GM12878 (cell line): ENCODE measurements around the gene TMEM208. TPM values are rescaled to one million over a fixed set of nuclear protein-coding genes. Genes with fewer than 3 reads are reported as not detected.

ENCODE experiments used
- ATAC-seq: fragments of 200-7000 bp; cut with Tn5 transposase; 3 replicates; pipeline ENCODE4 v1.9.1; 2020; ENCODE audit warnings: mild to moderate bottlenecking, moderate library complexity
- BruUV-seq: library from RNA; stranded (reverse); fragments of 400-500 nt; replicated peaks from 2 replicates; lab custom pipeline; 2021; lab: Mats Ljungman, UMichigan
- CTCF ChIA-PET: fragments of 300-600 bp; sonication (Branson Sonifier 250); formaldehyde crosslinking; extraction: SDS; loops from one replicate; lab custom pipeline; 2021; ENCODE audit warnings: inconsistent platforms; lab: Yijun Ruan, JAX
- POLR2A ChIA-PET: fragments of 350-600 bp; formaldehyde crosslinking; extraction: SDS; loops from one replicate; lab custom pipeline; 2021; ENCODE audit warnings: inconsistent platforms; lab: Charles Lee
- RAD21 ChIA-PET: fragments of 300-600 bp; sonication (Branson Sonifier 250); formaldehyde crosslinking; loops from one replicate; lab custom pipeline; 2023; ENCODE audit warnings: antibody characterized with exemption; ENCODE audit not compliant: unreplicated experiment; lab: Charles Lee
- SMC1A ChIA-PET: fragments of 300-600 bp; sonication (Branson Sonifier 250); formaldehyde crosslinking; loops from one replicate; lab custom pipeline; 2023; ENCODE audit not compliant: unreplicated experiment, uncharacterized antibody; lab: Charles Lee
- DNase-seq: peaks from one replicate; pipeline ENCODE4 v3.0.0-alpha.2; 2011; ENCODE audit warnings: low read depth, low spot score
- FAIRE-seq: peaks from 3 replicates; lab custom pipeline; 2011; peaks lifted over from hg19 to GRCh38; lab: Jason Lieb, UNC
- H2AFZ ChIP-seq: 2 replicates; pipeline ENCODE4 v1.6.0; 2011; ENCODE audit warnings: low read depth, low read length, control low read depth; ENCODE audit not compliant: control insufficient read depth
- H3K27ac ChIP-seq: 2 replicates; pipeline ENCODE4 v1.5.1; 2011; ENCODE audit warnings: control low read depth; ENCODE audit not compliant: control insufficient read depth, insufficient read depth
- H3K27me3 ChIP-seq, 2 experiments: replicated peaks in 1 of 2; 2 replicates each; pipeline versions ENCODE4 v1.6.0 to v1.6.1; 2011; ENCODE audit warnings: low read length in 1 of 2; ENCODE audit not compliant: control insufficient read depth in 2 of 2, insufficient read depth in 2 of 2
- H3K36me3 ChIP-seq, 2 experiments: 2 replicates each; pipeline ENCODE4 v1.5.1; 2011; ENCODE audit warnings: low read length in 1 of 2; ENCODE audit not compliant: control insufficient read depth in 2 of 2, insufficient read depth in 2 of 2
- H3K4me1 ChIP-seq: 2 replicates; pipeline ENCODE4 v1.6.1; 2011; ENCODE audit warnings: mild to moderate bottlenecking, low read length, moderate library complexity, mixed read lengths; ENCODE audit not compliant: control insufficient read depth, insufficient read depth
- H3K4me2 ChIP-seq: 2 replicates; pipeline ENCODE4 v1.6.0; 2011; ENCODE audit warnings: control low read depth; ENCODE audit not compliant: control insufficient read depth, insufficient read depth
- H3K4me3 ChIP-seq: fragments of 200-600 bp; sonication (generic); 2 replicates; pipeline ENCODE4 v1.5.1; 2016
- H3K79me2 ChIP-seq: 2 replicates; pipeline ENCODE4 v1.6.0; 2011; ENCODE audit warnings: low read length; ENCODE audit not compliant: control insufficient read depth, insufficient read depth
- H3K9ac ChIP-seq: 2 replicates; pipeline ENCODE4 v1.8.0; 2011; ENCODE audit warnings: low read length, control low read depth, mixed read lengths; ENCODE audit not compliant: control insufficient read depth, insufficient read depth
- H3K9me3 ChIP-seq: replicated peaks from 3 replicates; pipeline ENCODE4 v1.5.1; 2011; ENCODE audit warnings: mild to moderate bottlenecking, low read length; ENCODE audit not compliant: control insufficient read depth, insufficient read depth
- H4K20me1 ChIP-seq: 2 replicates; pipeline ENCODE4 v1.6.0; 2011; ENCODE audit not compliant: control insufficient read depth, insufficient read depth
- ASH2L ChIP-seq: fragments of 300-600, 200-600 bp; sonication (generic); IDR thresholded peaks from 2 replicates; pipeline ENCODE4 v1.6.1; 2017; ENCODE audit warnings: low read depth, mild to moderate bottlenecking, borderline replicate concordance
- ATF3 ChIP-seq: IDR thresholded peaks from 2 replicates; pipeline ENCODE4 v1.6.1; 2011; ENCODE audit warnings: low read depth, mild to moderate bottlenecking, low read length, moderate library complexity, borderline replicate concordance; ENCODE audit errors: extremely low read depth
- MTA3 ChIP-seq: IDR thresholded peaks from 2 replicates; pipeline ENCODE4 v1.6.1; 2012; ENCODE audit warnings: low read length, inconsistent platforms, borderline replicate concordance
- NBN ChIP-seq: fragments of 450-650 bp; IDR thresholded peaks from 2 replicates; pipeline ENCODE4 v1.6.1; 2016
- NFIC ChIP-seq: IDR thresholded peaks from 2 replicates; pipeline ENCODE4 v1.6.1; 2012; ENCODE audit warnings: low read depth, mild to moderate bottlenecking, inconsistent platforms, low read length, moderate library complexity
- NFYA ChIP-seq: IDR thresholded peaks from 2 replicates; pipeline ENCODE4 v1.6.1; 2011; ENCODE audit warnings: low read depth, mild to moderate bottlenecking, low read length, improper control_type of control experiment, borderline replicate concordance
- NRF1 ChIP-seq: conservative IDR thresholded peaks from 2 replicates; pipeline ENCODE4 v1.6.1; 2011; ENCODE audit warnings: mild to moderate bottlenecking, low read depth, low read length, improper control_type of control experiment
- TAF1 ChIP-seq: IDR thresholded peaks from 2 replicates; pipeline ENCODE4 v1.6.1; 2011; ENCODE audit warnings: mild to moderate bottlenecking, low read depth, low read length, borderline replicate concordance
- TCF3 ChIP-seq: IDR thresholded peaks from 2 replicates; pipeline ENCODE4 v1.6.1; 2012; ENCODE audit warnings: low read depth, mild to moderate bottlenecking, low read length, borderline replicate concordance; ENCODE audit not compliant: insufficient read depth
- USF2 ChIP-seq: IDR thresholded peaks from 2 replicates; pipeline ENCODE4 v1.6.1; 2011; ENCODE audit warnings: low read depth, low read length, improper control_type of control experiment, borderline replicate concordance
- ZSCAN29 ChIP-seq: fragments of 450-650 bp; IDR thresholded peaks from 2 replicates; pipeline ENCODE4 v1.6.1; 2017; ENCODE audit warnings: mild to moderate bottlenecking, moderate library complexity
- ZZZ3 ChIP-seq: IDR thresholded peaks from 2 replicates; pipeline ENCODE4 v1.6.1; 2011; ENCODE audit warnings: low read depth; ENCODE audit not compliant: control insufficient read depth, insufficient read length
- WGBS: methylation state at CpG from one replicate; pipeline ENCODE4 v1.1.6; 2016; ENCODE audit warnings: low lambda C conversion rate; ENCODE audit not compliant: insufficient replicate concordance, insufficient coverage; ENCODE audit errors: missing lambda C conversion rate; 5-methylcytosine and 5-hydroxymethylcytosine counted together
- in situ Hi-C: fragments of 300-500 bp; cut with MboI; formaldehyde crosslinking; loops from 9 replicates; pipeline ENCODE4 v1.14.3; 2018; ENCODE audit warnings: mixed read lengths
- intact Hi-C: fragments of 100-400 bp; cut with micrococcal nuclease; formaldehyde crosslinking; loops from one replicate; pipeline ENCODE4 v1.14.2; 2022; ENCODE audit not compliant: unreplicated experiment
- polyA plus RNA-seq, 11 experiments: library from polyadenylated mRNA; depleted of rRNA in 4 of 11; unstranded in 6 of 11; stranded (reverse) in 5 of 11; fragments of >200 nt; fragmentation: Nextera tagmentation in 4 of 11; fragmentation: Illumina TruSeq in 1 of 11; extraction: Ambion mirVana in 4 of 11; extraction: Trizol in 1 of 11; gene quantifications; 1 replicate in 1 of 11; 2 replicates in 10 of 11; pipeline versions ENCODE4 v1.2.1 to v1.2.3, GENCODE V29; 2011 to 2016; ENCODE audit warnings: inconsistent platforms in 2 of 11, missing spikeins in 2 of 11, low read depth in 1 of 11
- total RNA-seq, 4 experiments: library from RNA; depleted of rRNA in 3 of 4; stranded (reverse); fragments of >200 nt in 3 of 4; fragmentation: Illumina TruSeq in 1 of 4; extraction: Trizol in 1 of 4; gene quantifications; 2 replicates each; pipeline versions ENCODE4 v1.2.1 to v1.2.3, GENCODE V29; 2013 to 2021
- TF ChIP-seq, protein P1 (sequence below): IDR thresholded peaks from 2 replicates; pipeline ENCODE4 v1.6.1; 2011; ENCODE audit warnings: mild to moderate bottlenecking, low read depth, low read length, moderate library complexity; ENCODE audit not compliant: insufficient replicate concordance
- TF ChIP-seq, protein P2 (sequence below): fragments of 450-650 bp; IDR thresholded peaks from 2 replicates; pipeline ENCODE4 v1.6.1; 2017; ENCODE audit warnings: mild to moderate bottlenecking, moderate library complexity

The TMEM208 gene
- total and polyA plus RNA-seq, 10 of the 15 experiments (the other 5 are each of a cell fraction or from before 2014, with no cell fraction given): 34.1 to 244 (median 54.1) TPM

- TF ChIP-seq NRF1 (no peak), ASH2L (no peak), MTA3 (no peak)
These were observed 28.0 kb downstream of the TMEM208 start (continued) for GRCh38 chr16:67254801-67255552.

DNA sequence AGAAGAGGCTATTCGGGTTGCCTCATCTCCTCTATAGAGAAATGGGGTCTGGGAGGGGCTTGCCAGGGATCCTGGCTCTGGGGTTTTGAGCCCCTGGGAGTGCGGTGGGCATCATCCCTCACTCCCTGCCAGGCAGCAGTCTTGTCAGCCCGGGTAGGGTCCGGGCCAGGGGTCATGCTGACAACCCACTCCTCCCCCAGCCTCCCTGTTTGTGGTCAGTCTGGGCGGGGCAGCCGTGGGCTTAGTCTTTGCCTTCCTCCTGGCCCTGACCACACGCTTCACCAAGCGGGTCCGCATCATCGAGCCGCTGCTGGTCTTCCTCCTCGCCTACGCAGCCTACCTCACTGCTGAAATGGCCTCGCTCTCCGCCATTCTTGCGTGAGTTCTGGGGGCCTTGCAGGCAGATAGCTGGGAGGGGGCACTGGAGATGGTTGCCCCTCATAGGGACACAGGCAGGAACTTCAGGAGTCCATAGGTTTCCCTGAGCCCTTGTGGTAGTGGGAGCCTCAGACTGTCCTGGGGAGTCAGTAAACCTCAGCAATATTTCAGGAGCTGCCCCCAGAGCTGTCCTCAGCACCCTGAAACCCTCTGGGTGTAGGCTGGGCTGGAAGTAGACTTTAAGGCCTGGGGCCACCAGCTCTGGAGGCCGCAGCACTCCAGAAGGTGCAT lies 28.8 kb downstream of the TMEM208 start:
- Histone ChIP-seq H3K4me3 (no peak overlapping the region), H3K79me2 (no peaks in the 10 kb centered on the region), H3K9me3 (no peaks in the 10 kb centered on the region), H3K4me2 (no peak overlapping the region), H3K4me1 (no peaks in the 10 kb centered on the region), H2AFZ (no peak overlapping the region), H3K27ac (no peak overlapping the region), H3K36me3 (no peaks in the 10 kb centered on the region; a peak in 1 of 4 replicates), H3K27me3 (no peaks in the 10 kb centered on the region), H4K20me1 (no peaks in the 10 kb centered on the region), H3K9ac (no peak overlapping the region)
- POLR2A ChIA-PET: interaction anchor here (0.5 kb wide), 1 partner anchor 125 kb away, joined by 3 read pairs; no protein-coding TSS in a partner anchor
- FAIRE-seq: no peak
- intact Hi-C loops (no loop called here), in situ Hi-C loops (no loop called here)
- CTCF ChIA-PET: interaction anchor here (0.6 kb wide), 1 partner anchor 146 kb away, joined by 3 read pairs; no protein-coding TSS in a partner anchor
- ATAC-seq: no peak
- RAD21 ChIA-PET: no interaction called here
- no TSS peak for BruUV-seq
- WGBS: 64% methylated on average over 17 of the region's 17 CpGs
- SMC1A ChIA-PET: no interaction called here
- no peak for DNase-seq
- TF ChIP-seq NBN (no peak), NFYA (no peak), USF2 (no peak), ZSCAN29 (no peak), ZZZ3 (no peak), TCF3 (no peak), NFIC (no peak), ATF3 (no peak), TAF1 (no peak)
- TF ChIP-seq, protein P1, sequence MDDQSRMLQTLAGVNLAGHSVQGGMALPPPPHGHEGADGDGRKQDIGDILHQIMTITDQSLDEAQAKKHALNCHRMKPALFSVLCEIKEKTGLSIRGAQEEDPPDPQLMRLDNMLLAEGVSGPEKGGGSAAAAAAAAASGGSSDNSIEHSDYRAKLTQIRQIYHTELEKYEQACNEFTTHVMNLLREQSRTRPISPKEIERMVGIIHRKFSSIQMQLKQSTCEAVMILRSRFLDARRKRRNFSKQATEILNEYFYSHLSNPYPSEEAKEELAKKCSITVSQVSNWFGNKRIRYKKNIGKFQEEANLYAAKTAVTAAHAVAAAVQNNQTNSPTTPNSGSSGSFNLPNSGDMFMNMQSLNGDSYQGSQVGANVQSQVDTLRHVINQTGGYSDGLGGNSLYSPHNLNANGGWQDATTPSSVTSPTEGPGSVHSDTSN: no peak
- TF ChIP-seq, protein P2, sequence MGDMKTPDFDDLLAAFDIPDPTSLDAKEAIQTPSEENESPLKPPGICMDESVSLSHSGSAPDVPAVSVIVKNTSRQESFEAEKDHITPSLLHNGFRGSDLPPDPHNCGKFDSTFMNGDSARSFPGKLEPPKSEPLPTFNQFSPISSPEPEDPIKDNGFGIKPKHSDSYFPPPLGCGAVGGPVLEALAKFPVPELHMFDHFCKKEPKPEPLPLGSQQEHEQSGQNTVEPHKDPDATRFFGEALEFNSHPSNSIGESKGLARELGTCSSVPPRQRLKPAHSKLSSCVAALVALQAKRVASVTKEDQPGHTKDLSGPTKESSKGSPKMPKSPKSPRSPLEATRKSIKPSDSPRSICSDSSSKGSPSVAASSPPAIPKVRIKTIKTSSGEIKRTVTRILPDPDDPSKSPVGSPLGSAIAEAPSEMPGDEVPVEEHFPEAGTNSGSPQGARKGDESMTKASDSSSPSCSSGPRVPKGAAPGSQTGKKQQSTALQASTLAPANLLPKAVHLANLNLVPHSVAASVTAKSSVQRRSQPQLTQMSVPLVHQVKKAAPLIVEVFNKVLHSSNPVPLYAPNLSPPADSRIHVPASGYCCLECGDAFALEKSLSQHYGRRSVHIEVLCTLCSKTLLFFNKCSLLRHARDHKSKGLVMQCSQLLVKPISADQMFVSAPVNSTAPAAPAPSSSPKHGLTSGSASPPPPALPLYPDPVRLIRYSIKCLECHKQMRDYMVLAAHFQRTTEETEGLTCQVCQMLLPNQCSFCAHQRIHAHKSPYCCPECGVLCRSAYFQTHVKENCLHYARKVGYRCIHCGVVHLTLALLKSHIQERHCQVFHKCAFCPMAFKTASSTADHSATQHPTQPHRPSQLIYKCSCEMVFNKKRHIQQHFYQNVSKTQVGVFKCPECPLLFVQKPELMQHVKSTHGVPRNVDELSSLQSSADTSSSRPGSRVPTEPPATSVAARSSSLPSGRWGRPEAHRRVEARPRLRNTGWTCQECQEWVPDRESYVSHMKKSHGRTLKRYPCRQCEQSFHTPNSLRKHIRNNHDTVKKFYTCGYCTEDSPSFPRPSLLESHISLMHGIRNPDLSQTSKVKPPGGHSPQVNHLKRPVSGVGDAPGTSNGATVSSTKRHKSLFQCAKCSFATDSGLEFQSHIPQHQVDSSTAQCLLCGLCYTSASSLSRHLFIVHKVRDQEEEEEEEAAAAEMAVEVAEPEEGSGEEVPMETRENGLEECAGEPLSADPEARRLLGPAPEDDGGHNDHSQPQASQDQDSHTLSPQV: no peak
